Measurements from ENCODE around the gene SETD2.
"Not testable (repeated sequence)": the region's sequence is repeated elsewhere in the genome, so short reads cannot be mapped to it uniquely, and the experiment has no call there.

SETD2 gene

GRCh38 chr3:47193871-47194859 lies 30.3 kb upstream of the SETD2 start:
- Histone ChIP-seq H3K27me3 (ENCODE audit: control insufficient read depth, low read length) (no peaks in the 10 kb centered on the region), H3K79me2 (ENCODE audit: control insufficient read depth, low read length) (no peaks in the 10 kb centered on the region), H3K4me2 (ENCODE audit: low read length) (no peak overlapping the region), H3K36me3 (ENCODE audit: control insufficient read depth, low read length) (no peaks in the 10 kb centered on the region), H3K9me3 (ENCODE audit: control insufficient read depth, insufficient read depth, low read length) (no peaks in the 10 kb centered on the region), H4K20me1 (ENCODE audit: control insufficient read depth, insufficient read depth, low read depth, low read length) (no peaks in the 10 kb centered on the region), H3F3A (ENCODE audit: control insufficient read depth, insufficient read depth) (no peaks in the 10 kb centered on the region), H3K4me1 (ENCODE audit: control insufficient read depth, low read length) (peaks cover 6% of the 10 kb centered on the region), H3K27ac (ENCODE audit: low read depth, low read length) (no peak overlapping the region), H3K4me3 (ENCODE audit: low read length) (no peak overlapping the region), H3K9me2 (replicated peaks; ENCODE audit: control insufficient read depth, low read length) (no peaks in the 10 kb centered on the region)
- no peak for TF ChIP-seq CTCF (IDR thresholded peaks at IDR 0.05; ENCODE audit: low read depth, low read length, poor library complexity, severe bottlenecking)
- TF ChIP-seq EZH2phosphoT487 (IDR thresholded peaks at IDR 0.05; ENCODE audit: borderline replicate concordance, low read length) = no peak

- no peaks in the 10 kb centered on the region for H4K20me1 ChIP-seq (ENCODE audit: control insufficient read depth, insufficient read depth, low read depth, low read length)
- TF ChIP-seq CTCF (IDR thresholded peaks at IDR 0.05; ENCODE audit: low read depth, low read length, poor library complexity, severe bottlenecking) (no peak), EZH2phosphoT487 (IDR thresholded peaks at IDR 0.05; ENCODE audit: borderline replicate concordance, low read length) (no peak)
These were observed 22.4 kb upstream of the SETD2 start for GRCh38 chr3:47186285-47186684.

GRCh38 chr3:47181685-47182084 lies 17.8 kb upstream of the SETD2 start:
- H4K20me1 ChIP-seq (ENCODE audit: control insufficient read depth, insufficient read depth, low read depth, low read length); H3K4me1 ChIP-seq (ENCODE audit: control insufficient read depth, low read length); H3K9me3 ChIP-seq (ENCODE audit: control insufficient read depth, insufficient read depth, low read length): not testable (repeated sequence)

More at GRCh38 chr3:47186285-47186684, 22.4 kb upstream of the SETD2 start:
- Histone ChIP-seq H3K4me1 (ENCODE audit: control insufficient read depth, low read length) (no peaks in the 10 kb centered on the region), H3K27me3 (ENCODE audit: control insufficient read depth, low read length) (no peaks in the 10 kb centered on the region), H3F3A (ENCODE audit: control insufficient read depth, insufficient read depth) (no peaks in the 10 kb centered on the region), H3K36me3 (ENCODE audit: control insufficient read depth, low read length) (no peaks in the 10 kb centered on the region), H3K79me2 (ENCODE audit: control insufficient read depth, low read length) (no peaks in the 10 kb centered on the region), H3K9me3 (ENCODE audit: control insufficient read depth, insufficient read depth, low read length) (no peaks in the 10 kb centered on the region), H3K9me2 (replicated peaks; ENCODE audit: control insufficient read depth, low read length) (no peaks in the 10 kb centered on the region), H3K4me2 (ENCODE audit: low read length) (no peak overlapping the region), H3K4me3 (ENCODE audit: low read length) (no peak overlapping the region), H3K27ac (ENCODE audit: low read depth, low read length) (no peak overlapping the region)

GRCh38 chr3:47180011-47180410 lies 16.1 kb upstream of the SETD2 start:
- peaks cover 12% of the 10 kb centered on the region for H3K4me1 ChIP-seq (ENCODE audit: control insufficient read depth, low read length)
- H4K20me1 ChIP-seq (ENCODE audit: control insufficient read depth, insufficient read depth, low read depth, low read length) = not testable (repeated sequence)

More at GRCh38 chr3:47181685-47182084, 17.8 kb upstream of the SETD2 start:
- H3K27ac ChIP-seq (ENCODE audit: low read depth, low read length); H3K79me2 ChIP-seq (ENCODE audit: control insufficient read depth, low read length); H3K9me2 ChIP-seq (replicated peaks; ENCODE audit: control insufficient read depth, low read length); H3F3A ChIP-seq (ENCODE audit: control insufficient read depth, insufficient read depth); H3K4me3 ChIP-seq (ENCODE audit: low read length); H3K4me2 ChIP-seq (ENCODE audit: low read length); H3K36me3 ChIP-seq (ENCODE audit: control insufficient read depth, low read length); H3K27me3 ChIP-seq (ENCODE audit: control insufficient read depth, low read length): not testable (repeated sequence)

More at GRCh38 chr3:47180011-47180410, 16.1 kb upstream of the SETD2 start:
- H3K4me3 ChIP-seq (ENCODE audit: low read length); H3K4me2 ChIP-seq (ENCODE audit: low read length); H3K36me3 ChIP-seq (ENCODE audit: control insufficient read depth, low read length); H3K9me2 ChIP-seq (replicated peaks; ENCODE audit: control insufficient read depth, low read length); H3K27ac ChIP-seq (ENCODE audit: low read depth, low read length); H3K9me3 ChIP-seq (ENCODE audit: control insufficient read depth, insufficient read depth, low read length); H3K27me3 ChIP-seq (ENCODE audit: control insufficient read depth, low read length); H3F3A ChIP-seq (ENCODE audit: control insufficient read depth, insufficient read depth); H3K79me2 ChIP-seq (ENCODE audit: control insufficient read depth, low read length): not testable (repeated sequence)

Data from DOHH2 (cell line).